ENCODE measurements around the gene LCLAT1. TPM values are rescaled to one million over a fixed set of nuclear protein-coding genes. Genes with fewer than 3 reads are reported as not detected.

LCLAT1 gene
- total RNA-seq, 4 donors from 2014 or later, result 0.88 to 116 (median 33.3) TPM

DNA sequence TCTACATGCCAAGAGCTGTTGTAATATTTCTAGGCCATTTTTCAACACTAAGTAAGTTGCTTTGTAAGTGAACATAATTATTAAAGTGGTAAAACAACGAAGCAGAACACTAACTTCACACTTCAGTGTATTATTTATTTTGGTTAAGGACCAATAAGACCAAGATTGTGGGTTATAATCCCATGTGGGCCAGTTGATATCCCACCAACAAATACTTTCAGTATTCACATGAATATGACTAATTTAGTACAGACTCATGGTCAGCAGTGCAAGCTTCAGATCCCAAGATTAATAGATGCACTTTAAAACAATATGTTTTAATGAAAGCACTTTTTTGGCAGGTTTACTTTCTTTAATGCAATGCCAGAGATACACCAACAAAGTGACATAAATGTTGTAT, 154.3 kb downstream of the LCLAT1 start:
- H3K4me1 ChIP-seq, result no peaks in the 10 kb centered on the region
- no peak for DNase-seq
- peaks cover 0 to 3% of the 10 kb centered on the region in 2 donors for H3K9me3 ChIP-seq
- H3K4me3 ChIP-seq, result no peak overlapping the region
- intact Hi-C loops (cut with DNase I; ENCODE audit: low total_unique reads), result no loop called here
- H3K36me3 ChIP-seq, result no peaks in the 10 kb centered on the region
- TF ChIP-seq, protein P1, sequence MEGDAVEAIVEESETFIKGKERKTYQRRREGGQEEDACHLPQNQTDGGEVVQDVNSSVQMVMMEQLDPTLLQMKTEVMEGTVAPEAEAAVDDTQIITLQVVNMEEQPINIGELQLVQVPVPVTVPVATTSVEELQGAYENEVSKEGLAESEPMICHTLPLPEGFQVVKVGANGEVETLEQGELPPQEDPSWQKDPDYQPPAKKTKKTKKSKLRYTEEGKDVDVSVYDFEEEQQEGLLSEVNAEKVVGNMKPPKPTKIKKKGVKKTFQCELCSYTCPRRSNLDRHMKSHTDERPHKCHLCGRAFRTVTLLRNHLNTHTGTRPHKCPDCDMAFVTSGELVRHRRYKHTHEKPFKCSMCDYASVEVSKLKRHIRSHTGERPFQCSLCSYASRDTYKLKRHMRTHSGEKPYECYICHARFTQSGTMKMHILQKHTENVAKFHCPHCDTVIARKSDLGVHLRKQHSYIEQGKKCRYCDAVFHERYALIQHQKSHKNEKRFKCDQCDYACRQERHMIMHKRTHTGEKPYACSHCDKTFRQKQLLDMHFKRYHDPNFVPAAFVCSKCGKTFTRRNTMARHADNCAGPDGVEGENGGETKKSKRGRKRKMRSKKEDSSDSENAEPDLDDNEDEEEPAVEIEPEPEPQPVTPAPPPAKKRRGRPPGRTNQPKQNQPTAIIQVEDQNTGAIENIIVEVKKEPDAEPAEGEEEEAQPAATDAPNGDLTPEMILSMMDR (IDR thresholded peaks at IDR 0.05), result no peak
- no peak for TF ChIP-seq POLR2A (IDR thresholded peaks at IDR 0.05)
- H3K27ac ChIP-seq, result no peak overlapping the region
- no peaks in the 10 kb centered on the region for H3K27me3 ChIP-seq

DNA sequence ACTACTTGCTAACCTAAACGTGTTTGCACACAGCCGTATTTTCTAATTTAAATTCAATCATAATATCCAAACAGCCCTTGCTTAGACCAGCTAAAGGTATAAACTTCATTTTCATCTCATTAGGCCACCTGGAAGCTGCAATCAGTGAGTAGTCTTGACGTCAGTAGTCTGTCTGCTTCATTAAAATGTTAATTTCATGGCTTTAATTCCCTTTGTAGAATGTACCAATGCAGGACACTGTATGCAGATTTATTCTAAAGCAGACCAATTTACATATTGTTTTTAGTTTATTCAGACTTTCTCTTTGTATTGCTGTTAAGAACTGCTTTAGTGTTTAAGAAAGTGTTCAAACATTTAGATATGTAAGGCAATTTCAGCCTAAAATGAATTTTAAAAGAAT, 158.2 kb downstream of the LCLAT1 start:
- no peak for TF ChIP-seq POLR2A (IDR thresholded peaks at IDR 0.05)
- TF ChIP-seq, protein P1 (IDR thresholded peaks at IDR 0.05), result no peak
- H3K27me3 ChIP-seq, result no peaks in the 10 kb centered on the region
- no peaks in the 10 kb centered on the region for H3K36me3 ChIP-seq
- no peaks in the 10 kb centered on the region for H3K4me1 ChIP-seq
- H3K4me3 ChIP-seq, result no peak overlapping the region
- DNase-seq, result no peak
- no peak overlapping the region for H3K27ac ChIP-seq
- intact Hi-C loops (cut with DNase I; ENCODE audit: low total_unique reads), result no loop called here
- H3K9me3 ChIP-seq, result peaks cover 0 to under 1% of the 10 kb centered on the region in 2 donors

DNA sequence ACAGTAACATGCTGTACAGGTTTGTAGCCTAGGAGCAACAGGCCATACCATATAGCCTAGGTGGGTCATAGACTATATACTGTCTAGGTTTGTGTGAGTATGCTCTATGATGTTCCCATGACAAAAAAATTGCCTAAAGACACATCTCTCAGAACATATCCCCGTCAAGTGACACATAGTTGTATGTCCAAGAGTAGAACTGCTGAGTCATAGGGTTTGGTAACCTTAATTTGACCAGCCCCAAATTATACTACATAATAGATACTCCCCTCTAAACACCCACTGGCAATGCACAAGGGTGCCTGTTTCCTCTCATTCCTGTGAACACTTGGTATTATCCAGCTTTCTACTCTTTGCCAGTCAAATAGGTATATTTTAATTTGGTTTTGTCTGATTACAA, 161.6 kb downstream of the LCLAT1 start:
- DNase-seq, result no peak
- TF ChIP-seq, protein P1 (IDR thresholded peaks at IDR 0.05), result no peak
- no peak for TF ChIP-seq POLR2A (IDR thresholded peaks at IDR 0.05)
- Histone ChIP-seq H3K36me3 (no peaks in the 10 kb centered on the region), H3K9me3 (no peaks in the 10 kb centered on the region), H3K27ac (no peak overlapping the region), H3K4me1 (no peaks in the 10 kb centered on the region), H3K27me3 (no peaks in the 10 kb centered on the region), H3K4me3 (no peak overlapping the region)
- intact Hi-C loops (cut with DNase I; ENCODE audit: low total_unique reads), result no loop called here

DNA sequence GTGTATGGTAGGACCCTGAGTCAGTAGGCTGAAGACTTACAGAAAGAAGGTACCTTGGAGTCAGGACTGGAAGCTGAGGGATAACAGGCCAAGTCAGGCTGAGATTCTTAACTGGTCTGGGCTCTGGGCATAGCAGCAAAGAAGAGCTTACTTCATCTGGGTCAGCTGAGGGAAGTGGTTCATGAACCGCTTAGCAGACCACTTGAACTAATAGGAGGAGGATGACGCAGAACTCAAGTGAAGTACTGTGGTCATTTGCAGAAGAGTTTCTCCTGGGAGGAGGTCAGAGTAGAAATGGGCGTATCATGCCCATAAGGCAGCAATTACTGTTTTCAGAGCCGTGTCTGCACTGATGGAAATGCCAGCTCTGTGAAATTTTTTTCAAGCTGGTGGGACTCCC, 164.5 kb downstream of the LCLAT1 start:
- H3K4me1 ChIP-seq, result no peaks in the 10 kb centered on the region

DNA sequence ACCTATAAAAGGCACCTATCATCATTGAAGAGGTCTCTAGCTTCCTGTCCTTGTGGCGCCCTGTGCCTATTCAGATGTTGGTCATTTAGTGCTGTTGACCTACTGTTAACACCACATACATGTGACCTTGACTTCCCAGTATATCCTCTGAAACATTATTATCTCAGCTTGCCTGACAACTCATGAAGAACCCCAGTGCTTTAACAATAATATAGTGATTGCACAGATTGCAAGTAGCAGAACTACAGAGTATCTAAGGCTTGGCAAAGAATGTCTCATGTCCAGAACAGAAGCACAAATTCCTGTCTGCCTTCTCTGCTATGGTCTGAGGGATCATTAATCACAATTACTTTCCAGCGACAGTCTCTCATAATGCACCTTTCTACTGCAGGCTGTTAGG, 165.3 kb downstream of the LCLAT1 start:
- Histone ChIP-seq H3K27ac (no peak overlapping the region), H3K36me3 (no peaks in the 10 kb centered on the region), H3K4me3 (no peak overlapping the region), H3K27me3 (no peaks in the 10 kb centered on the region), H3K9me3 (no peaks in the 10 kb centered on the region), H3K4me1 (no peaks in the 10 kb centered on the region)
- no peak for DNase-seq
- no peak for TF ChIP-seq POLR2A (IDR thresholded peaks at IDR 0.05)
- TF ChIP-seq, protein P1 (IDR thresholded peaks at IDR 0.05), result no peak
- intact Hi-C loops (cut with DNase I; ENCODE audit: low total_unique reads), result no loop called here

More for the DNA sequence above, 164.5 kb downstream of the LCLAT1 start:
- H3K27me3 ChIP-seq, result no peaks in the 10 kb centered on the region
- no peak for TF ChIP-seq POLR2A (IDR thresholded peaks at IDR 0.05)
- TF ChIP-seq, protein P1 (IDR thresholded peaks at IDR 0.05), result no peak
- no peak overlapping the region for H3K27ac ChIP-seq
- H3K9me3 ChIP-seq, result no peaks in the 10 kb centered on the region
- H3K4me3 ChIP-seq, result no peak overlapping the region
- no peak for DNase-seq
- intact Hi-C loops (cut with DNase I; ENCODE audit: low total_unique reads), result no loop called here
- H3K36me3 ChIP-seq, result no peaks in the 10 kb centered on the region

Measured in uterus (tissue), 4 donors.